Measurements from ENCODE around the gene DHRSX. TPM values are rescaled to one million over a fixed set of nuclear protein-coding genes. Genes with fewer than 3 reads are reported as not detected.

DHRSX gene
- total RNA-seq, 1 donor from 2014 or later: 30.4 TPM

GRCh38 chrX:2452799-2453198 lies 48.0 kb downstream of the DHRSX start:
- H3K27ac Mint-ChIP-seq (ENCODE audit: unreplicated experiment): no peak overlapping the region
- Histone ChIP-seq H3K36me3 (ENCODE audit: insufficient read depth, low read length) (no peaks in the 10 kb centered on the region), H3K4me1 (ENCODE audit: insufficient read depth, low read length) (peaks cover 6% of the 10 kb centered on the region), H3K9me3 (ENCODE audit: insufficient read depth, low read depth, low read length) (no peaks in the 10 kb centered on the region), H3K9ac (ENCODE audit: low read length) (no peak overlapping the region), H3K4me3 (ENCODE audit: insufficient read depth, low read depth, low read length) (no peak overlapping the region), H3K27me3 (ENCODE audit: insufficient read depth, low read length) (no peaks in the 10 kb centered on the region), H3K27ac (ENCODE audit: low read depth, low read length) (no peak overlapping the region), H4K20me1 (ENCODE audit: insufficient read depth, low read length) (peaks cover 29% of the 10 kb centered on the region), H3K4me2 (ENCODE audit: low read length) (no peak overlapping the region), H2AFZ (ENCODE audit: low read depth, low read length) (no peak overlapping the region), H3K79me2 (ENCODE audit: insufficient read depth, low read length) (peaks cover 28% of the 10 kb centered on the region)
- TF ChIP-seq CTCF (IDR thresholded peaks at IDR 0.05; ENCODE audit: insufficient read depth, low read depth, low read length): no peak
- TF ChIP-seq EZH2 (IDR thresholded peaks at IDR 0.05; ENCODE audit: insufficient read depth, low read length): no peak
- peaks cover 2% of the 10 kb centered on the region for H3K9me3 Mint-ChIP-seq (ENCODE audit: unreplicated experiment)
- peaks cover 1% of the 10 kb centered on the region for H3K36me3 Mint-ChIP-seq (ENCODE audit: low read depth, unreplicated experiment)
- FAIRE-seq (no peak), DNase-seq (ENCODE audit: low read depth) (no peak)
- no peaks in the 10 kb centered on the region for H3K27me3 Mint-ChIP-seq (ENCODE audit: low read depth, unreplicated experiment)
- H3K4me3 Mint-ChIP-seq (ENCODE audit: unreplicated experiment): no peak overlapping the region
- H3K4me1 Mint-ChIP-seq (ENCODE audit: low read depth, unreplicated experiment): peaks cover 11% of the 10 kb centered on the region

GRCh38 chrX:2452317-2452784 lies 48.4 kb downstream of the DHRSX start:
- H3K36me3 Mint-ChIP-seq (ENCODE audit: low read depth, unreplicated experiment): peaks cover 6% of the 10 kb centered on the region
- H3K9ac ChIP-seq (ENCODE audit: low read length): no peak overlapping the region
- H3K4me3 ChIP-seq (ENCODE audit: insufficient read depth, low read depth, low read length): no peak overlapping the region
- H3K27me3 ChIP-seq (ENCODE audit: insufficient read depth, low read length): no peaks in the 10 kb centered on the region
- no peaks in the 10 kb centered on the region for H3K27me3 Mint-ChIP-seq (ENCODE audit: low read depth, unreplicated experiment)
- DNase-seq (ENCODE audit: low read depth) (no peak), FAIRE-seq (no peak)
- H3K27ac Mint-ChIP-seq (ENCODE audit: unreplicated experiment): no peak overlapping the region
- no peak overlapping the region for H3K27ac ChIP-seq (ENCODE audit: low read depth, low read length)
- no peaks in the 10 kb centered on the region for H3K36me3 ChIP-seq (ENCODE audit: insufficient read depth, low read length)
- H4K20me1 ChIP-seq (ENCODE audit: insufficient read depth, low read length): peaks cover 26% of the 10 kb centered on the region
- no peak overlapping the region for H3K4me3 Mint-ChIP-seq (ENCODE audit: unreplicated experiment)
- no peak overlapping the region for H2AFZ ChIP-seq (ENCODE audit: low read depth, low read length)
- peaks cover 24% of the 10 kb centered on the region for H3K79me2 ChIP-seq (ENCODE audit: insufficient read depth, low read length)
- peaks cover 6% of the 10 kb centered on the region for H3K4me1 ChIP-seq (ENCODE audit: insufficient read depth, low read length)
- no peaks in the 10 kb centered on the region for H3K9me3 ChIP-seq (ENCODE audit: insufficient read depth, low read depth, low read length)
- peaks cover 11% of the 10 kb centered on the region for H3K4me1 Mint-ChIP-seq (ENCODE audit: low read depth, unreplicated experiment)
- peaks cover 2% of the 10 kb centered on the region for H3K9me3 Mint-ChIP-seq (ENCODE audit: unreplicated experiment)
- H3K4me2 ChIP-seq (ENCODE audit: low read length): no peak overlapping the region
- TF ChIP-seq CTCF (IDR thresholded peaks at IDR 0.05; ENCODE audit: insufficient read depth, low read depth, low read length) (no peak), EZH2 (IDR thresholded peaks at IDR 0.05; ENCODE audit: insufficient read depth, low read length) (no peak)

- Histone ChIP-seq H3K4me3 (ENCODE audit: insufficient read depth, low read depth, low read length) (no peak overlapping the region), H3K9me3 (ENCODE audit: insufficient read depth, low read depth, low read length) (no peaks in the 10 kb centered on the region), H3K27me3 (ENCODE audit: insufficient read depth, low read length) (no peaks in the 10 kb centered on the region), H3K79me2 (ENCODE audit: insufficient read depth, low read length) (peaks cover 24% of the 10 kb centered on the region), H3K4me1 (ENCODE audit: insufficient read depth, low read length) (peaks cover 6% of the 10 kb centered on the region), H3K4me2 (ENCODE audit: low read length) (peak overlapping the region; percentile 61), H2AFZ (ENCODE audit: low read depth, low read length) (peak overlapping the region; percentile 64), H3K36me3 (ENCODE audit: insufficient read depth, low read length) (no peaks in the 10 kb centered on the region), H3K27ac (ENCODE audit: low read depth, low read length) (peak overlapping the region; percentile 3), H4K20me1 (ENCODE audit: insufficient read depth, low read length) (peaks cover 23% of the 10 kb centered on the region), H3K9ac (ENCODE audit: low read length) (peak overlapping the region; percentile 11)
- Mint-ChIP-seq H3K27ac (ENCODE audit: unreplicated experiment) (peak overlapping the region; percentile 87), H3K27me3 (ENCODE audit: low read depth, unreplicated experiment) (no peaks in the 10 kb centered on the region), H3K36me3 (ENCODE audit: low read depth, unreplicated experiment) (peaks cover 12% of the 10 kb centered on the region), H3K4me3 (ENCODE audit: unreplicated experiment) (peak overlapping the region; percentile 24), H3K9me3 (ENCODE audit: unreplicated experiment) (no peaks in the 10 kb centered on the region), H3K4me1 (ENCODE audit: low read depth, unreplicated experiment) (peaks cover 11% of the 10 kb centered on the region)
- peak; percentile 66 for FAIRE-seq
- peak; percentile 81 for DNase-seq (ENCODE audit: low read depth)
- TF ChIP-seq CTCF (IDR thresholded peaks at IDR 0.05; ENCODE audit: insufficient read depth, low read depth, low read length): no peak
- no peak for TF ChIP-seq EZH2 (IDR thresholded peaks at IDR 0.05; ENCODE audit: insufficient read depth, low read length)
These were observed 49.1 kb downstream of the DHRSX start for GRCh38 chrX:2451501-2452316.
